B cell (primary cell): ENCODE measurements around the gene HEBP1. TPM values are rescaled to one million over a fixed set of nuclear protein-coding genes. Genes with fewer than 3 reads are reported as not detected.

Experiments used
- ATAC-seq: fragments of 200-7000 bp; cut with Tn5 transposase; one replicate; pipeline ENCODE4 v1.10.0; 2021; ENCODE audit warnings: low read depth, mild to moderate bottlenecking, moderate number of reproducible peaks, moderate library complexity
- CTCF ChIA-PET: fragments of 350-600 bp; sonication (Branson Sonifier 250); formaldehyde crosslinking; loops from one replicate; lab custom pipeline; 2021; ENCODE audit warnings: antibody characterized with exemption, inconsistent platforms; lab: Charles Lee
- POLR2A ChIA-PET: fragments of 350-600 bp; sonication (Branson Sonifier 250); formaldehyde crosslinking; loops from one replicate; lab custom pipeline; 2021; ENCODE audit warnings: antibody characterized with exemption; lab: Charles Lee
- DNase-seq: peaks from one replicate; pipeline ENCODE4 v3.0.0; 2013
- H2AFZ ChIP-seq: 2 replicates; pipeline ENCODE4 v1.6.1; 2012; ENCODE audit warnings: mild to moderate bottlenecking, low read depth, low read length; ENCODE audit not compliant: insufficient read depth, poor library complexity, severe bottlenecking
- H3K27ac ChIP-seq, 2 donors: 1 replicate in 1 of 2; 2 replicates in 1 of 2; pipeline ENCODE4 v1.5.1; 2012 to 2013; ENCODE audit warnings: low read length in 2 of 2, mild to moderate bottlenecking in 2 of 2, moderate library complexity in 1 of 2
- H3K27me3 ChIP-seq, 4 experiments: fragments of 200-600 bp in 1 of 4; sonication (generic) in 1 of 4; replicated peaks in 1 of 4; 1 replicate in 2 of 4; 2 replicates in 2 of 4; pipeline versions ENCODE4 v1.6.1 to v1.7.0; 2013 to 2016; ENCODE audit warnings: low read length in 3 of 4, mild to moderate bottlenecking in 2 of 4, mixed read lengths in 1 of 4, moderate library complexity in 1 of 4; ENCODE audit not compliant: insufficient read depth in 4 of 4, control insufficient read depth in 3 of 4; ENCODE audit errors: control extremely low read depth in 1 of 4
- H3K36me3 ChIP-seq, 2 experiments: replicated peaks in 1 of 2; 1 replicate in 1 of 2; 2 replicates in 1 of 2; pipeline versions ENCODE4 v1.6.1 to v1.7.1; 2013; ENCODE audit warnings: low read length in 1 of 2; ENCODE audit not compliant: insufficient read depth in 2 of 2, control insufficient read depth in 1 of 2; ENCODE audit errors: control extremely low read depth in 1 of 2, extremely low read depth in 1 of 2
- H3K4me1 ChIP-seq, 2 donors: fragments of 200-600 bp in 1 of 2; sonication (generic) in 1 of 2; 1 replicate in 1 of 2; 2 replicates in 1 of 2; pipeline versions ENCODE4 v1.5.1 to v1.6.1; 2013 to 2017; ENCODE audit warnings: low read length in 2 of 2; ENCODE audit not compliant: control insufficient read depth in 2 of 2, insufficient read depth in 2 of 2
- H3K4me2 ChIP-seq: replicated peaks from 2 replicates; pipeline ENCODE3; 2012; ENCODE audit warnings: mild to moderate bottlenecking, low read depth, low read length; ENCODE audit not compliant: poor library complexity, severe bottlenecking
- H3K4me3 ChIP-seq, 5 experiments: fragments of 200-600 bp in 1 of 5; sonication (generic) in 1 of 5; 1 replicate in 3 of 5; 2 replicates in 2 of 5; pipeline versions ENCODE4 v1.5.1 to v1.7.0; 2011 to 2016; ENCODE audit warnings: low read length in 4 of 5, mild to moderate bottlenecking in 4 of 5, low read depth in 2 of 5, control low read depth in 1 of 5, moderate library complexity in 1 of 5; ENCODE audit not compliant: insufficient read depth in 1 of 5; ENCODE audit errors: control extremely low read depth in 1 of 5, extremely low read depth in 1 of 5
- H3K79me2 ChIP-seq: fragments of 200-600 bp; sonication (generic); one replicate; pipeline ENCODE4 v1.6.0; 2016; ENCODE audit warnings: low read length; ENCODE audit not compliant: control insufficient read depth, insufficient read depth
- H3K9ac ChIP-seq: fragments of 200-600 bp; sonication (generic); 2 replicates; pipeline ENCODE4 v1.6.1; 2017; ENCODE audit warnings: mild to moderate bottlenecking, low read length, moderate library complexity
- H3K9me3 ChIP-seq, 3 donors: one replicate each; pipeline versions ENCODE4 v1.6.1 to v1.7.1; 2013; ENCODE audit warnings: low read length in 2 of 3; ENCODE audit not compliant: control insufficient read depth in 2 of 3, insufficient read depth in 1 of 3; ENCODE audit errors: control extremely low read depth in 1 of 3
- H4K20me1 ChIP-seq: 2 replicates; pipeline ENCODE4 v1.6.0; 2012; ENCODE audit warnings: mild to moderate bottlenecking, low read length; ENCODE audit not compliant: insufficient read depth, control insufficient read depth, poor library complexity, severe bottlenecking
- H3K27ac Mint-ChIP-seq: one replicate; pipeline ENCODE4 v1.8.0; 2021; ENCODE audit warnings: mixed read lengths
- H3K27me3 Mint-ChIP-seq: one replicate; pipeline ENCODE4 v1.8.0; 2021; ENCODE audit warnings: mixed read lengths
- H3K4me1 Mint-ChIP-seq: one replicate; pipeline ENCODE4 v1.8.0; 2021; ENCODE audit warnings: mixed read lengths
- H3K4me3 Mint-ChIP-seq: one replicate; pipeline ENCODE4 v1.8.0; 2021; ENCODE audit warnings: mixed read lengths
- H3K9me3 Mint-ChIP-seq: one replicate; pipeline ENCODE4 v1.8.0; 2022; ENCODE audit warnings: mixed read lengths; ENCODE audit not compliant: insufficient read depth
- EZH2 ChIP-seq: IDR thresholded peaks from 2 replicates; pipeline ENCODE4 v1.6.1; 2012; ENCODE audit warnings: borderline replicate concordance, low read depth, mild to moderate bottlenecking, moderate library complexity, low read length; ENCODE audit not compliant: insufficient read depth, poor library complexity, severe bottlenecking
- WGBS: methylation state at CpG from one replicate; pipeline ENCODE4 v1.1.5; 2013; ENCODE audit warnings: missing lambda C conversion rate; ENCODE audit not compliant: insufficient coverage; 5-methylcytosine and 5-hydroxymethylcytosine counted together
- intact Hi-C: fragments of 100-400 bp; cut with micrococcal nuclease; formaldehyde crosslinking; loops from one replicate; pipeline ENCODE4 v1.10.0; 2022
- polyA plus RNA-seq: library from polyadenylated mRNA; depleted of rRNA; stranded (reverse); fragments of >200 nt; gene quantifications from 2 replicates; pipeline ENCODE4 v1.2.3, GENCODE V29; 2012
- total RNA-seq, 2 donors: library from RNA; stranded (reverse); fragments of 120-200 nt in 1 of 2; gene quantifications; 1 replicate in 1 of 2; 2 replicates in 1 of 2; pipeline versions ENCODE4 v1.2.3 to v1.2.4, GENCODE V29; 2013 to 2022
- TF ChIP-seq, protein P1 (sequence below): fragments of 200-600 bp; IDR thresholded peaks from one replicate; pipeline ENCODE4 v1.8.0; 2022; ENCODE audit warnings: antibody characterized with exemption, mild to moderate bottlenecking

Gene HEBP1
- total and polyA plus RNA-seq, 2 donors (not counting 1 experiment from before 2014, with no cell fraction given): 6.0 to 14.5 TPM

DNA sequence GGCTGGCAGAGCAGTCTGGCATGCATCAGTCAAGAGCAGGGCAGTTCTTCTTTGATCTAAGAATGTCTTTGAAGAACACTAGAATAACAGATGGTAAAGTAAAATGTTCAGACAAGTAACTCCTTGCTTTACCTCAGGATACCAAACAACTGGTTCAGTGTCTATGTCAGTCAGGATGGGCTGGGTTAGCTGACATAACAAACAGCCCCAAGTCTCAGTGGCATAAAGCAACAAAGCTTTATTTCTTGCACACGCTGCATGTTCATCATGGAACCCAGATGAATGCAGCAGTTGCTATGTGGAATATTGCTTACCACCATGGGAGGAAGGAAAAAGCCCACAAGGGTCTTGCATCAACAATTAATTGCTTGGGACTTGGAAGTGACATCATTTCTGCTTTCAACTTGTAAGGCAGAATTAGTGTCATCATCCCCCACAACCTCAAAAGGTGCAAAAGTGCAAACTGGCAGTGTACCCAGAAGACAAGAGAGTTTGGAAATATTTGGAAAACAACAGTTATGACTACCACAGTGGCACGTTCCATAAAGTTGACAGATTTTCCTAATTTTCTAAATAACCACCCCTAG lies 69.3 kb downstream of the HEBP1 start:
- Histone ChIP-seq H4K20me1 (no peaks in the 10 kb centered on the region), H3K27ac (no peak overlapping the region), H3K36me3 (no peaks in the 10 kb centered on the region), H2AFZ (no peak overlapping the region), H3K27me3 (no peaks in the 10 kb centered on the region), H3K4me1 (no peaks in the 10 kb centered on the region), H3K9ac (no peak overlapping the region), H3K79me2 (no peaks in the 10 kb centered on the region), H3K4me3 (no peak overlapping the region), H3K4me2 (no peak overlapping the region), H3K9me3 (peaks cover 0 to 4% (median 0%) of the 10 kb centered on the region in 3 donors)
- no peak overlapping the region for H3K27ac Mint-ChIP-seq
- no peak for DNase-seq
- peaks cover 6% of the 10 kb centered on the region for H3K27me3 Mint-ChIP-seq
- intact Hi-C loops: no loop called here
- H3K4me3 Mint-ChIP-seq: no peak overlapping the region
- H3K9me3 Mint-ChIP-seq: no peaks in the 10 kb centered on the region
- POLR2A ChIA-PET: no interaction called here
- no peak for ATAC-seq
- CTCF ChIA-PET: interaction anchor here (1.0 kb wide), 1 partner anchor 318 kb away, joined by 3 read pairs; no protein-coding TSS in a partner anchor
- no peaks in the 10 kb centered on the region for H3K4me1 Mint-ChIP-seq
- WGBS: 83% methylated on average over 1 of the region's 2 CpGs
- TF ChIP-seq, protein P1, sequence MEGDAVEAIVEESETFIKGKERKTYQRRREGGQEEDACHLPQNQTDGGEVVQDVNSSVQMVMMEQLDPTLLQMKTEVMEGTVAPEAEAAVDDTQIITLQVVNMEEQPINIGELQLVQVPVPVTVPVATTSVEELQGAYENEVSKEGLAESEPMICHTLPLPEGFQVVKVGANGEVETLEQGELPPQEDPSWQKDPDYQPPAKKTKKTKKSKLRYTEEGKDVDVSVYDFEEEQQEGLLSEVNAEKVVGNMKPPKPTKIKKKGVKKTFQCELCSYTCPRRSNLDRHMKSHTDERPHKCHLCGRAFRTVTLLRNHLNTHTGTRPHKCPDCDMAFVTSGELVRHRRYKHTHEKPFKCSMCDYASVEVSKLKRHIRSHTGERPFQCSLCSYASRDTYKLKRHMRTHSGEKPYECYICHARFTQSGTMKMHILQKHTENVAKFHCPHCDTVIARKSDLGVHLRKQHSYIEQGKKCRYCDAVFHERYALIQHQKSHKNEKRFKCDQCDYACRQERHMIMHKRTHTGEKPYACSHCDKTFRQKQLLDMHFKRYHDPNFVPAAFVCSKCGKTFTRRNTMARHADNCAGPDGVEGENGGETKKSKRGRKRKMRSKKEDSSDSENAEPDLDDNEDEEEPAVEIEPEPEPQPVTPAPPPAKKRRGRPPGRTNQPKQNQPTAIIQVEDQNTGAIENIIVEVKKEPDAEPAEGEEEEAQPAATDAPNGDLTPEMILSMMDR: no peak
- TF ChIP-seq EZH2: no peak

DNA sequence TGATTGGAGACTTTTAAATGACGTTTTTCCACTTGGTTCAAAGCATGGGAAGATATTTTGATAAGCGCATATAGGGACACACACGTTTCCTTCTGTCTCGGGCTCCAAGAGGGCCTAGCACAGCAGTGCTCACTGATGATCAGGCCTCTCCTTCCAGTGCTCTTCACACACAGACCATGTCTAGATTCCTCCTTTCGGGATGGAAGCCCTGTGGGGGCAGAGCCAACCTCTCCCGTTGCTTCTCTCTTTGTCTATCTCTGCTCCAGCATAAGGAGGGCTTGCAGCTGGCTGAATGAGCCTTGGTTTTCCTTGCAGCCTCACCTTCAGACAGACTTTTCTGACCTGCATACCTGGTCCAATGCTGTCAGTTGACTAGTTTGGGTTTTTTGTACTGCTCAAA lies 70.4 kb downstream of the HEBP1 start:
- no peaks in the 10 kb centered on the region for H3K9me3 Mint-ChIP-seq
- Histone ChIP-seq H2AFZ (no peak overlapping the region), H3K9me3 (peaks cover 0 to 4% (median 0%) of the 10 kb centered on the region in 3 donors), H3K79me2 (no peaks in the 10 kb centered on the region), H3K36me3 (no peaks in the 10 kb centered on the region), H4K20me1 (no peaks in the 10 kb centered on the region), H3K4me3 (no peak overlapping the region), H3K4me1 (no peaks in the 10 kb centered on the region), H3K9ac (no peak overlapping the region), H3K27ac (no peak overlapping the region), H3K4me2 (no peak overlapping the region), H3K27me3 (no peaks in the 10 kb centered on the region)
- ATAC-seq (no peak), DNase-seq (no peak)
- POLR2A ChIA-PET: no interaction called here
- H3K27me3 Mint-ChIP-seq: peaks cover 10% of the 10 kb centered on the region
- CTCF ChIA-PET: no interaction called here
- no peaks in the 10 kb centered on the region for H3K4me1 Mint-ChIP-seq
- H3K4me3 Mint-ChIP-seq: no peak overlapping the region
- intact Hi-C loops: no loop called here
- 95% methylated on average over 6 of the region's 6 CpGs for WGBS
- no peak overlapping the region for H3K27ac Mint-ChIP-seq
- TF ChIP-seq, protein P1: no peak
- no peak for TF ChIP-seq EZH2
